Testis (tissue), 2 donors: ENCODE measurements around the gene EIF4E1B.

ENCODE experiments used
- CTCF ChIP-seq, 3 experiments: fragments of 450-650 bp in 2 of 3; fragments of 200-600 bp in 1 of 3; sonication (generic) in 1 of 3; IDR thresholded peaks; one replicate each; pipeline ENCODE4 v1.5.1; 2016 to 2019; ENCODE audit warnings: antibody characterized with exemption in 3 of 3, mild to moderate bottlenecking in 2 of 3, moderate library complexity in 1 of 3
- POLR2A ChIP-seq: fragments of 450-650 bp; IDR thresholded peaks from one replicate; pipeline ENCODE4 v1.6.1; 2017; ENCODE audit warnings: antibody characterized with exemption, mild to moderate bottlenecking, moderate library complexity

GRCh38 chr5:176612008-176612407 lies 18.5 kb upstream of the EIF4E1B start:
- TF ChIP-seq CTCF (IDR thresholded peaks at IDR 0.05) (no peak), POLR2A (no peak)
